ENCODE measurements around the gene PRH2.

PRH2 gene

GRCh38 chr12:10936506-10936905 lies 7.5 kb downstream of the PRH2 start (continued):
- no peak for TF ChIP-seq PRDM10 (tag by site-specific recombination; IDR thresholded peaks at IDR 0.05)
- no peak for TF ChIP-seq BCL11B (tag by site-specific recombination; IDR thresholded peaks at IDR 0.05; ENCODE audit: low read depth)
- TF ChIP-seq RBAK (tag by site-specific recombination; IDR thresholded peaks at IDR 0.05) = no peak
- no peak for TF ChIP-seq ZNF837 (tag by site-specific recombination; IDR thresholded peaks at IDR 0.05)

- Histone ChIP-seq H3K4me3 (ENCODE audit: low read depth, low read length) (no peak within 1 kb of the TSS), H3K4me1 (ENCODE audit: control insufficient read depth, insufficient read depth, low read length) (no peaks in the 10 kb centered on the region), H3K27ac (ENCODE audit: extremely low read depth, low read depth, low read length) (no peak within 1 kb of the TSS), H3K36me3 (ENCODE audit: control insufficient read depth in 2 of 2, insufficient read depth in 1 of 2, low read length in 2 of 2) (no peaks in the 10 kb centered on the region), H3K9me3 (ENCODE audit: control insufficient read depth, insufficient read depth, low read depth, low read length) (no peaks in the 10 kb centered on the region)
- ChIA-PET POLR2A (no interaction called here), CTCF (no interaction called here)
- TF ChIP-seq ZNF16 (tag by site-specific recombination; IDR thresholded peaks at IDR 0.05; ENCODE audit: low read depth) = no peak
- TF ChIP-seq TRIM28 (IDR thresholded peaks at IDR 0.05; ENCODE audit: borderline replicate concordance, low read length) = no peak
- TF ChIP-seq ZNF510 (tag by site-specific recombination; IDR thresholded peaks at IDR 0.05; ENCODE audit: insufficient replicate concordance) = no peak
- no peak for TF ChIP-seq ZNF837 (tag by site-specific recombination; IDR thresholded peaks at IDR 0.05)
- TF ChIP-seq ZNF184 (tag by site-specific recombination; IDR thresholded peaks at IDR 0.05) = no peak
- TF ChIP-seq ZNF843 (tag by site-specific recombination; IDR thresholded peaks at IDR 0.05) = no peak
- no peak for TF ChIP-seq ZNF791 (tag by site-specific recombination; IDR thresholded peaks at IDR 0.05)
- no peak for TF ChIP-seq ZNF248 (tag by site-specific recombination; IDR thresholded peaks at IDR 0.05)
- TF ChIP-seq ZNF280D (tag by site-specific recombination; IDR thresholded peaks at IDR 0.05) = no peak
- TF ChIP-seq ZNF311 (tag by site-specific recombination; IDR thresholded peaks at IDR 0.05; ENCODE audit: borderline replicate concordance) = no peak
- TF ChIP-seq ZNF433 (tag by site-specific recombination; IDR thresholded peaks at IDR 0.05; ENCODE audit: low read depth) = no peak
- TF ChIP-seq ZNF449 (tag by site-specific recombination; IDR thresholded peaks at IDR 0.05) = no peak
- no peak for TF ChIP-seq REST (tag by site-specific recombination; IDR thresholded peaks at IDR 0.05)
- no peak for TF ChIP-seq ZNF121 (tag by site-specific recombination; IDR thresholded peaks at IDR 0.05)
- TF ChIP-seq ZBTB1 (tag by site-specific recombination; IDR thresholded peaks at IDR 0.05) = no peak
- no peak for TF ChIP-seq MEIS1 (CRISPR knock-in tag; IDR thresholded peaks at IDR 0.05; ENCODE audit: borderline replicate concordance)
- no peak for TF ChIP-seq ZNF280C (tag by site-specific recombination; IDR thresholded peaks at IDR 0.05)
- no peak for TF ChIP-seq ZNF354C (tag by site-specific recombination; IDR thresholded peaks at IDR 0.05; ENCODE audit: borderline replicate concordance, low read depth)
- TF ChIP-seq ZNF639 (tag by site-specific recombination; IDR thresholded peaks at IDR 0.05) = no peak
These were observed 10.1 kb downstream of the PRH2 start, which contains the start of gene TAS2R14 for GRCh38 chr12:10939163-10939562. Gene TAS2R14, minus strand, starts transcription at chr12:10939263. Its CDS starts 56 bp downstream, at chr12:10939207.

Data from HEK293 (cell line).